T-helper 1 cell treated with Interleukin-12 subunit alpha and Interleukin-12 subunit beta and Interleukin-4 antibody, amounts not matched to agents 30 ng/mL and 1 ng/mL, for 36 hours (primary cell): ENCODE measurements around the gene PTPRN2. TPM values are rescaled to one million over a fixed set of nuclear protein-coding genes. Genes with fewer than 3 reads are reported as not detected.
"Not testable (repeated sequence)": the region's sequence is repeated elsewhere in the genome, so short reads cannot be mapped to it uniquely, and the experiment has no call there.

ENCODE experiments used
- intact Hi-C: fragments of 100-400 bp; cut with micrococcal nuclease; formaldehyde crosslinking; loops from one replicate; pipeline ENCODE4 v1.15.1; 2024
- total RNA-seq: library from RNA; stranded (reverse); gene quantifications from 2 replicates; pipeline ENCODE4 v1.2.3, GENCODE V29; 2022

The PTPRN2 gene
- total RNA-seq, 1 donor from 2014 or later = 2.9 TPM

DNA sequence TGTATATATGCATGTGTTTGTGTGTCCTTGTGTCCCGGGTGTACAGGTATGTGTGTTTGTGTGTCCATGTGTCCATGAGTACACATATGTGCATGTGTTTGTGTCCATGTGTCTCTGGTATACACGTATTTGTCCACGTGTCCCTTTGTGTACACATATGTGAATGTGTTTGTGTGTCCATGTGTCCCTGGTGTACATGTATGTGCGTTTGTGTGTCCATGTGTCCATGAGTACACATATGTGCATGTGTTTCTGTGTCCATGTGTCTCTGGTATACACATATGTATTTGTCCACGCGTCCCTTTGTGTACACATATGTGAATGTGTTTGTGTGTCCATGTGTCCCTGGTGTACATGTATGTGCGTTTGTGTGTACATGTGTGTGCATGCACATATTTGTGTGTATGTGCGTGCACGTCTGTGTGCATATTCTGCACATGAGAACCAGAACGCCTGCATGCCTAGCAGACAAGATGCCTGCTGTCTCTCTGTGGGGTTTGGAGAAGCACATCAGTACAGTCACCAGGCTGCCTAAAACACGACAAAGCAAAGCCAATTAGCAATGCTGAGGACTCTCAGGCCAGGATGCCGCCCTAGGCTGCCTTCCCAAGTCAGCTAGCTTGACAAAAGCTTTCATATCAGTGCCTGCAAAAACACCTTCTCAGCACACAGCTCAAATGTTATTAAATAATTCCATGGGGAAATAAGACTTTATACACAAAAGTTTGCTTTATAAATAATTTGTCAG, 327.8 kb downstream of the PTPRN2 start:
- intact Hi-C loops = no loop called here

DNA sequence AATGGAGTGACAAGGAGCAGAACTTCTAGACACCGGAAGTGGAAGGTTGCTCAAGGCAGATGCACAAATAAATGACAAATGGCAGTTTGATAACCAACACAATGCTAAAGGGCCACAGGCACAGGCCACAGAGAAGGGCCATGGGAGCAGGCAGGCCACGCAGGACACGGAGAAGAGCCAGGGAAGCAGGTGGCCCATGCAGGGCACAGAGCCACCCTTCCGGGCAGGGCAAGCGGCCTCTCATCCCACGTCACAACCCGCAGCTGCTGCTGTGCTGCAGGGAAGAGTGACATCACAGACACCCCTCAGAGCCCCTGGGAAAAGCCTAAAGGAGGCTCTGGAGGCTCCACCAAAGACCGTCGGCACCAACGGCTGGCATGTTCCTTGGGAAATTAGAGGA, 328.5 kb downstream of the PTPRN2 start:
- intact Hi-C loops = no loop called here

DNA sequence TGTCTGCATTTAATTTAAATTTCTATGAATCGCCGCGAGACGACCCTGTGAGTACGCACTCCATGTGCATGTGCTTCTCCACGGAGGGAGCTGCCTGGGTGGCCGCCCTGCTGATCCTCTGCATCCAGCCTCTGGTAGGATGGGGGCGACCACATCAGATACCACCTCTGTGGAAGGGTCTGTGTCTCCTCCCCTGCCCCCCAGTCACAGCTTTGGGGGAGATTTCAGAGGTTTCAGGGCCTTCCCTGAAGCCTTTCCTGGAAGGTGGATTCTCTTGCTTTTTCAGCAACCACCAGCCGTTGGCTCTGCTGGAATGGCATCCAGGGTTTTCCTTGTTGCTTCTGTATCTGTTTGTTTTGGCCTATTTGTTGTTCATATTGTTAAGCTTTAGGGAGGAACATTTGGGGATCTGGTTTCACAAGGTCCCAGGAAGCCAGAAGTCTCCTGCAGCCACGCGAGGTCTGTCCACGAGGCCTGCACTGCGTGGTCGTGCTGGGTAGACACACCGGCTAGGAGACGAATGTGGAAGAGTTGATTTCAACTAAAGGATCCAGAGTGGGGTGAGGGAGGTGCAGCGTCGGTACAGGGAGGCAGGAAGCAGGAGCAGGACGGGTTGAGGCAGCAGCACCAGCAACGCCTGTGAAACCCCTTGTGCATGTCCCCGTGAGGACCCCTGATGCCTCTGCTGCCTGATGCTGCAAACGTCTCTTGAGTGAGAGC, 329.1 kb downstream of the PTPRN2 start:
- intact Hi-C loops = no loop called here

DNA sequence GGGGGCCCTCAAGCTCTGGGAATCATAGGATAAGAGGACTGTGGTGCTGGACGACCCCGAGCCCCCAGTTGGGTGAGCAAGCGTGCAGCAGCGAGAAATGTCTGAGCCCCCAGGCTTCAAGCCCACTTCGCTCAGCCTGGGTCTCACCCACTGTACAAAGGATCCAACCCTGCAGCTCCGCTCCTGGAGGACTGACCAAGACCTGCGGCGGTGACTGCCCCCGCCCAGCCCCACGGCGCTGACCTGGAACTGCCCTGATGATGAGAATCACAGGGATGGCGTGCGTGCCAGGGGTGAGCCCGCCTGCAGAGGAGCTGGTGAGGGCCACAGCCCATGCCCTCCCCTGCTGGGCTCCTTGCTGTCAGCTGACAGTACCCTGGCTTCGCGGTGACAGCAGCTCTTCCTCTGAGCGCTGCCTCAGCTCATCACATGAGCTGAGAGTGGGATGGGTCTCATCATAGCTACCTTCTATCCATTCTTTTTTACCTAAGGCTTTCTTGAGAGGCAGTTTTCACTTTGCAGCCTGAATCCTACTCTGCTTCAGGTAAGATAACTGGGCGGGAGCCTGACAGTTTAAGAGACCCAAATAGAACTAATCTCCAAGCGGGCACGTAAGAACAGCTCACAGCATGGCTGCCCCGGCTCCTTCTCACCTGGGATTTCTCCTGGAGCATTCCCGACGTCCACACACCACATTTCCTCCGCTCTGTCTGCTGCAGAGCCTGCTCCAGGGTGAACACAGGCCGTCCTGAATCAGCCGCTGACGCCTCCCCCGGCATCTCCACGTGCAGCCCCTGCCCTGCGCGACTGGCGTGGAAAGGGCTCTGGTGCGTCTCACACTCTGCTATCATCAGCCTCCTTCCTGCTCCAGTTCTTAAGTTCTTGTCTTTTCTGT, 329.9 kb downstream of the PTPRN2 start:
- intact Hi-C loops = no loop called here

DNA sequence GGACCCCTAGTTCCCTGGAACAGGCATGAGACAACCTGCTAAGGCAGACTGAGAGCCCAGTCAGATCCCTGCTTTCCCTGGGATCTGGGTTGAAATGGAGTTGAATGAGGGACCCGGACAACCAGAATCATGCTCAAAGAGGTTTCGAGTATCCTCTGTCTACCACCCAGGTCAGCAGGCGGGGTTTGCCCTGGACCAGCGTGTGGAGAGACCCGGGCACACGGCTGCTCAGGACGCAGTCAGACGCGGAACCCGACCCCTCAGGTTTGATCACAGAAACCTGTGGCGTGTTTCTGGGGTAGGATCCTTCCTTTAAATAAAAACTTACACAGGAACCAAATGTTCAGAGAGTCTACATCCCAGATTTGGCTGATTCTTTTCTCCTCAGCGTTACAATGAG, 330.6 kb downstream of the PTPRN2 start:
- intact Hi-C loops = no loop called here

DNA sequence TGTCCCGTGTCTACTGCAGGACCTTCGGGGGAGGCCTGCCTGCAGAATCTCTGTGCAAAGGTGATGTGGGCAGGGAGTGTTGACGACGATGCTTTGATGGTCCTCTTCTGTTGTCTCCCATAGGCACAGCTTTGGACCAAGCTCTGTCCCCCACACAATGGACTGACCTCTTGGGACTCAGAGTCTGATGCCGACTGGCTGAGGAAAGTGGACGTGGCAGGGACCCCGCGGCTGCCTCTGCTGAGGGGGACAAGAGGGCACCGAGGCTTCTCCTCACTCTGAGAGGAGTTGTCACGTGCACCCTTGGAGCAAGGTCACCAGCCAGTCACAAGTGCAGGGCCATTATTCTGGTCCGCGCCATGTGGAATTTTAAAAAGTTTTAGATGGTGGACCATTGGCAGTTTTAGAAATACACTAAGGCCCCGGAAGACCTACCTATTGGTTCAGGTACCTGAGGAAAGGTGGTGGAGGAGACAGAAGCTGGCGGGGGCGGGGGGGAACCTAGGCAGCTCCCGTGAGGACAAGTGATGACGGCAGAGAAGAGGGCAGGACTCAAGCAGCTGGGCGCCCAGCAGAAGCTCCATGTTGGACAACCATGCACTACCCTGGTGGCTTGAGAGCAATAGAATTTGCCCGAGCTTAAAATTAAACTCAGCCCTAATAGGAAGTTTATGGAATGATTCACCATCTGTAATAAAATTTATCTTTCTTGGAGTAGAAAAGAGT, 331.4 kb downstream of the PTPRN2 start:
- intact Hi-C loops = no loop called here

DNA sequence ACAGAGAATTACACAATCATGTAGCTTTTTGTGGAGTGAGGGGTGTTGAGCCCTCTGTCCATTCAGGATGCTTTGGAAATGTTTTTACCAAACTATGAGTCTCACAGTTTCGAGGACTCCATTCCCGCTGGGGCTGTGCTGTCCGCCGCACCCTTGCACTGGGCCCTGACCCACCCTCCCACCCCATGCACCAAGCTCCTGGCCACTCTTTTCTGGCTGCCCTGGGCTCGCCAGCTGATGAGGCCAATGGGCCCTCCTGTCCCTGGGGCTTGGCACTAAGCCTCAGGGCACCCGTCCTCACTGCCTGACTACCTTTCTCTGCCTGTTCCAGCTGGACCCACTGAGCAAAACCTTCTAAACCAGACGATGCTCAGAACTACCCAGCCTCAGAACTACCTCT, 332.1 kb downstream of the PTPRN2 start:
- intact Hi-C loops = no loop called here

DNA sequence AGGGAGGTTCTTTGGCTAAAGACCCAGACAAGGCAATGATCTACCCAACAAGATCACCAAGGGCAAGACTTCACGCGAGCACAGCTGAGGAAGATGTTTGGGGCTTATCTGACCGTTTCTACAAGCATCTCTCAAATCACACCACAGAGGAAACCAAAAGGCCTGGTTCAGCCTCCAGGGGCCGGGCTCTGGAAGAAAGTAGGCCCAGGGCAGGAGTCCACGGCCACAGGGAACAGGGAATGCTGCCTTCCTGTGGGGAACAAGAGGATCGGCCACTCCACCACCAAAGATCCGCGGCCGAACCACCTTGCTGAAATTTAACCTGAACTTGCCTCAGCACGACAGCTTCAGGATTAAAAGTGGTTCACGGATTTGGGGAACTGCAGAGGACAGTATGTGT, 332.5 kb downstream of the PTPRN2 start:
- intact Hi-C loops = no loop called here

DNA sequence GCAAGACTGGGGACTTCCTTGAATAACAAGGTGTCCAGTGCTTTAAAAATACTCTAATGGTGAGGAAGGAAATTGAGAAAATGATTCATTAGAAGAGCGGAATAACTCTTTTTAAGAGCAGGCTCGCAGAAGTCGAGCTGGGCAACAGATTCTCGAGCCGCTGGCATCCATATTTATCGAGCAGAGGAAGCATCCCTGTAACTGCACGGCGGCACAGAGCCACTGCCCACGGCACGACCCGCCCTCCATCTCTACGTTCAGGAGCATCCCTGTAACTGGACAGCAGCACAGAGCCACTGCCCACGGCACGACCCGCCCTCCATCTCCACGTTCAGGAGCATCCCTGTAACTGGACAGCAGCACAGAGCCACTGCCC, 334.0 kb downstream of the PTPRN2 start:
- intact Hi-C loops = not testable (repeated sequence)

DNA sequence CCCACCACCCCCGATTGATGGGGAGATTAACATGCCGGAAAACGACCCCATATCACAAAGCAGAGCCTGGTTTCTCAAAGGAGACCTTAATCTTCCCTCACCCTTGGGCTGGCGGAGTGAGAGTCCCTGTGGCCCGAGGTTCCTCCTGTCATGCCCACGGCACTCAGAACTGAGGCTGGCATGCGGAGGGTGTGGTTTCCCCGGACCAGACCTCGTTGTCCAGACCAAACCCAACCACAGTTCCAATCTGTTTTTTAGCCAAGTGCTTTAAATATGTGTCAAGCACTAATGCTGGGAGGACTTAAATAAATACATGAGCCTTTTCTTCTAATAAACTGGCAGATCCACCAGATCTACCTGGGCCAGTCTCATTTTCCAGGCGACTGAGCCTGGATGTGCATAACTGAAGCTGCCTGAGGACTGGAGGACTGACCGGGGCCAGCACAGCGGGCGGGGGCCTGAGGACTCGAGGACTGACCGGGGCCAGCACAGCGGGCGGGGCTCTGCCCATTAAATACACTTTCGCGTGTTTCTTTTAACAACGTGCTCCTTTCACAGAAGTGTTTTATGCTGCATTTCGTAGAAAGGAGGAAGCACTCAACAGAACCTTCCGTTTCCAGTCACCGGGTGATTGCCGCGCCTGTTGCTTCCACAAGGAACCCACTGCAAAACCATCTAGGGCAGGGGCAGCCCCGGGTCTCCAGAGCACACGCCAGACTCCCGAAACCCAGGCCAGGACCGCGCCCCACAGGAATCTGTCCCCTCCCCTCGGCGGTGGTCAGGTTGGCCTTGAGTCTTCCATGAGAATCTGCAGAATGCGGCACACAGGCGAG, 334.6 kb downstream of the PTPRN2 start:
- intact Hi-C loops = no loop called here

DNA sequence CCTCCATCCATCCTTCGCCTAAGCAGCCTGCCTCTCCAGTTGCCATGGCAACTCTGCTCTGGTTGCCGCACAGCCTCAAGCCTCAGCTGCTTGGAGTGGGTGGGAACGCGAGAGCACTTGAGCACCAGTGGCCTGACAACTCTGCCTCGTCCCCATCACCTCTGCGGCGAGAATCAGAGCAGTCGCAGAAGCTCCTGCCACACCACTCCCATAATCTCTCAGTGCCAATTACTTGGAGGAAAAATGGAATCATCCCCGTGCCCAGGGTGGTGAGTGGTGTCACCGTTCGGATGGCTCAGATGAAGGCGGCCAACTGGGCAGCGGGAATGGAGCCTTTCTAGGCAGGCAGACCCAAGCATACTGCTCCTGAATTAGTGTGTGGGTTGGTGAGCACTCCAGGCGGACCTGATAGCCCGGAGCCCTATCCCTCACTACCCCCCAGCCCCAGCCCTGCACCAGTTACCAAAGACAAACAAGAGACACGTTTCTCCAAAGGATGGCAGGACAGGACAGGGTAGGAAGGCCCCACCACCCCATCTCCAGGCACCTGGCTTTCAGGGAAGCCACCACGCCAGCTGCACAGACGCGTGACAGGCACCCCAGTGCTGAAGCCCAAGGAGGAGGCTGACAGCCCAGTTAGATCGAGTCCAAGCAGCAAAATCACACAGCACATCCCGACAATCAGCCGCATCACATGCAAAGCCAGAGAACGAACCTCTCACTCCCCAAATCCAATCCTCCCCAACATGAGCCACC, 335.4 kb downstream of the PTPRN2 start:
- intact Hi-C loops = no loop called here

DNA sequence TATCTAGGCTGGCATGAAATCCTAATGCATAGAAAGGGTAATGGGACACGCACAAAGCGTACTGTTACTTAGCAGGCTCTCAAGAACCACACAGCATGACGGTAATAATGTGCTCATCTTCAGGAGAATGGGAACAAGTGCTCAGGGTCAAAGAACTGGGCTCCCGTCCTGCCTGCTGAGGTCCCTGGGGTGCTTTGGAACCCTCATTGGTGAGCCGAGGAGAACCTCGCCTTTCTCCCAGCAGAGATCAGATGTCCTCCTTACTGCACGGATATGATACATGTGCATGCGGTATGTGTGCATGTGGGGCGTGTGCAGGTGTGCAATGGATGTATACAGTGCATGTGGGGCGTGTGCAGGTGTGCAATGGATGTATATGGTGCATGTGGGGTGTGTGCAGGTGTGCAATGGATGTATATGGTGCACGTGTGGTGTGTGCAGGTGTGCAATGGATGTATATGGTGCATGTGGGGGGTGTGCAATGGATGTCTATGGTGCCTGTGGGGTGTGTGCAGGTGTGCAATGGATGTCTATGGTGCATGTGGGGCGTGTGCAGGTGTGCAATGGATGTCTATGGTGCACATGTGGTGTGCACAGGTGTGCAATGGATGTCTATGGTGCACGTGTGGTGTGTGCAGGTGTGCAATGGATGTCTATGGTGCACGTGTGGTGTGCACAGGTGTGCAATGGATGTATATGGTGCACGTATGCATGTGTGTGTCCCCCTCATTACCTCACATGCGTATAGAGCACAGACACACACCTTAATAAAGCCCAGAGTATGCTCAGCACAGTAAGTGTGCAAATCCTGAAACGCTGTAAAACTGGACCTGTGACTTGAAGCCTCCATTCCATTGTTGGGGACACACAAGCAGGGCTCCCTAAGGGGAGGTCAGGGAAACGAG, 336.3 kb downstream of the PTPRN2 start:
- intact Hi-C loops = no loop called here

DNA sequence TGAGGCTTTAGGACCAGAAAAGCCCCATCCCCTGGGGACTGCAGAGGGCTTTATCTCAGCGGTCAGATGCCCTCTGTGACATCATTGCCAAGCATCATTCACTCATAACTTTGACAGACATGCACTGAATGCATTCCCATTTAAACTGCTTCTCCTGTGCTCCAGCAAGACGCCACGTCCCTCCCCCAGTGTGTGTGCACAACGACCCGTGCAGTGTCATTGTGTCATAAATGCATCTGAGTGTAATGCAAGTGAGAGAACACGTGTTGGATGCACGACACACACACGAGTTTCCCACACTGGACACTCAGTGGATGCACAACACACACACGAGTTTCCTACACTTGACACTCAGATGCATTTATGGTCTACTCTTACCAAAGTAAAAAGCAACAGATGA, 337.9 kb downstream of the PTPRN2 start:
- intact Hi-C loops = no loop called here

DNA sequence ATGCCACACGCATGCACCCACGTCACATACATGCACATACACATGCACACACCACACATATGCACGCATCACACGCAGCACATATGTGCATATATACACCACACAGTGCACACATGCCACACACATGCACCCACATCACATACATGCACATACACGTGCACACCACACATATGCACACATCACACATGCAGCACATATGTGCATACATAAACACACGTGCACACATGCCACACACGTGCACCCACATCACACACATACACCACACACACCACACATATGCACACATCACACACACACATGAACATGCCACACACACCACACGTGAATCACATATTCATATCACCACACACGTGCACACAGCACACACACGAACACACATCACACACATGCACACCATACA, 338.8 kb downstream of the PTPRN2 start:
- intact Hi-C loops = no loop called here

DNA sequence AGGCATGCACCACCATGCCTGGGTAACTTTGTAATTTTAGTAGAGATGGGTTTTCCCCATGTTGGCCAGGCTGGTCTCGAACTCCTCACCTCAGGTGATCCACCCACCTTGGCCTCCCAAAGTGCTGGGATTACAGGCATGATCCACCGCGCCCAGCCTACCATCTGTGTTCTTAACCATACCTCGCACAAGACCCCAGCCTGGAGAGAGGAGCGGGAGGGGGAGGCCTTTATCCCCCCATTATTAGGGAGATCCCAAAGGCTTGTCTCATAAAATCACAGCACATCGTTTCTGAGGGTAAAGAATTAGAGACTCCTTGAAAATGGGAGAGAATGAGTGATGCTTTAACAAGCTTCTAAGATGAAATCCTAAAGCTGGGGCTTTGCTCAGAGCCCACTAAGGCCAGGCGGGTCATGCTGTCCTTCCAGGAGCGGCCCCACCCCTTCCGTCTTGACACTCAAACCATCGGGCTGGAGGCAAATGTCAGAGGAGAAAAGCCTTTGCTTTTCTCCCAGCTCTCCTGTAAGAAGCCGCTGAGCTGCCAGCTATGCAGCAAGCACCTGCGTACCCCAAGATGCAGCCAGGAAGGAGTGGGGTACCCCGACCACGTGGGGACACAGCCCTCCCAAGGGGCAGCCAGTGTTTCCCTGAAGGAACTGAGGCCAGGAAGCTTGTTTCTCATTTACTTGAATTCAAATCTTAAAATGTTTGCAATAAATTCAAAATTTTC, 339.7 kb downstream of the PTPRN2 start:
- intact Hi-C loops = no loop called here

DNA sequence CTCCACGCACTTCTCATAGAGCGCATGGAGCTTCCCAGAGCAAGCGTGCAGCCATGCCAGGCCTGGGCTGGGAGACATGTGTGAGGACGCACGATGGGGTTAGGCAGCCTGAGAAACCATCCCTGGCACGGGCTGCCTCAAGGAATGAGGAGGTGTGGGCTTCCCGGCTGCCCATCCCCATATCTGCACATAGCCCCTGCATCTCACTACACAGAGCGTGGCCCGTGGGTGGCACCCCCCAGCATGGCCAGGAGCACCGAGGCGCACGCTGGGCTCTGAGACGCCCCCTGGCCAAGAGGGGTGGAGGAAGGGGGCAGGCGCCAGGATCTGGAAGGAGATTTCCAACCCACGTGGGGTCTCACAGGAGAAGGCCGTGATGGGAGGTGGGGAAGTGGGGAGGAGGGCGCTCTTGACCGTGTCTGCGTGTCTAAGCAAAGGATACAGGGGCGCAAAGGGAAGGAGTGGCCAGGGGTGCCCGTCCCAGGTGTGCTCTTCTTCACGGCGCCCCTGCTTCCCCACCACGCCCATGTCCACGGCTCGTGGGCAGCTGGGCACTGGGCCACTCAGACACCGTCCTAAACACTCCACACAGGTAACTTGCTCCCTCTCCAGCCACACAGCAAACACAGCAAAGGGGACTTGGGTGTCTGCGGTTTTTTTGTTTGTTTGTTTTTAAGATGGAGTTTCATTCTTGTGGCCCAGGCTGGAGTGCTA, 340.5 kb downstream of the PTPRN2 start:
- intact Hi-C loops = no loop called here

DNA sequence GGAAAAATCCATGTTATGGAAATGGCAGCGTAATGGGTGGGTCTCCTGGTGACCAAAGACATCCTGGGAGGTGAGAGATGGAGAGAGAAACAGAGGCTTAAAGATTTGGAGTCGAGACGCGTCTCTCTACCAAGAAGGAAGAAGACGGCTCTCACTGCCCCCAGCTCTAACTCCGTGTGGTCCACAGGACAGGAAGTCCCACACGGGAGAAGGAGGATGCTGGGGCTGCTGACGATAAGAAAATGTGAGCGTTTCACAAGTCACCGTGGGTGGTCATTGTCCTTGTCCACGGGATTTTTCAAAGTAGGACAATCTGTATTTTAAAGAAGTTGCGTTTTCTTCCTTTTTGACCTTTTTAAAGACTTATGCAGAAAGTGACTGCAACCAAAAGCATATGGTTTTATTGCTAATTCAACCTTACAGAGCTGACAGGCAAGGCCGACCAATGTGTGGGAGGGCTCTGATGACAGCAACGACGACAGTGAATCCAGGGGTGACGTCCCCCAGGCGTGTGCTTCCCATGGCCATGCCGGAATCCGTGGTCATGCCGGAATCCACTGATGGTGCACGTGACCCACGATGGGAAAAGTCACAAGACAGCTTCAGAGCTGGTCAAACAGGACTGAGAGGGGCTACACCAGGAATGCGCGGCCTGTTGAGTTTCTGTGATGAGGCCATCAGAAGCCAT, 341.2 kb downstream of the PTPRN2 start:
- intact Hi-C loops = no loop called here
